GM12891 (cell line): ENCODE results near the gene NCF2. TPM values are rescaled to one million over a fixed set of nuclear protein-coding genes. Genes with fewer than 3 reads are reported as not detected.

Source experiments
- DNase-seq: peaks from one replicate; pipeline ENCODE4 v3.0.0; 2011; ENCODE audit warnings: low spot score; ENCODE audit not compliant: insufficient read length
- FAIRE-seq: peaks from 2 replicates; lab custom pipeline; 2011; peaks lifted over from hg19 to GRCh38; lab: Jason Lieb, UNC
- PAX5 ChIP-seq: IDR thresholded peaks from 2 replicates; pipeline ENCODE4 v1.6.1; 2011; ENCODE audit warnings: low read length, moderate library complexity, mild to moderate bottlenecking; ENCODE audit not compliant: insufficient read depth, severe bottlenecking
- POLR2A ChIP-seq: IDR thresholded peaks from 2 replicates; pipeline ENCODE4 v1.6.1; 2011; ENCODE audit warnings: low read depth, low read length, control low read depth
- POLR2AphosphoS5 ChIP-seq: IDR thresholded peaks from 2 replicates; pipeline ENCODE4 v1.6.1; 2011; ENCODE audit warnings: low read depth, low read length, control low read depth
- POU2F2 ChIP-seq: IDR thresholded peaks from 2 replicates; pipeline ENCODE4 v1.6.1; 2011; ENCODE audit warnings: low read depth, mild to moderate bottlenecking, control low read depth, low read length, moderate library complexity
- SPI1 ChIP-seq: IDR thresholded peaks from 2 replicates; pipeline ENCODE4 v1.6.1; 2011; ENCODE audit warnings: low read depth, low read length, control low read depth
- TAF1 ChIP-seq: IDR thresholded peaks from 2 replicates; pipeline ENCODE4 v1.6.1; 2011; ENCODE audit warnings: low read depth, low read length, control low read depth
- polyA plus RNA-seq: library from polyadenylated mRNA; unstranded; fragments of >200 nt; gene quantifications from one replicate; pipeline ENCODE4 v1.2.1, GENCODE V29; 2012; ENCODE audit warnings: low read depth, missing spikeins, inconsistent platforms; ENCODE audit not compliant: missing spikeins

The NCF2 gene
- polyA plus RNA-seq = 44.5 TPM

- FAIRE-seq = peak; percentile 95
- TF ChIP-seq SPI1 = peak; percentile 100
- peak; percentile 72; the same call in 1 of the 2 replicates for TF ChIP-seq TAF1
- peak; percentile 68; the same call in 1 of the 2 replicates for TF ChIP-seq POLR2AphosphoS5
- TF ChIP-seq POU2F2 = peak; percentile 93; the same call in 1 of the 2 replicates
- peak; percentile 52; the same call in 1 of the 2 replicates for TF ChIP-seq POLR2A
- TF ChIP-seq PAX5 = no peak
- peak; percentile 49 for DNase-seq
These were observed at the start of gene NCF2 for GRCh38 chr1:183590244-183591191. TSS of gene NCF2 (minus strand) at chr1:183590459. CDS start at chr1:183590329, 130 bp downstream.

- FAIRE-seq = no peak
- TF ChIP-seq TAF1 = no peak
- DNase-seq = no peak
These were observed 48.6 kb upstream of the NCF2 start for GRCh38 chr1:183638649-183639387.

- TF ChIP-seq SPI1 (no peak), POLR2A (no peak)
- FAIRE-seq (no peak), DNase-seq (no peak)
These were observed 46.5 kb upstream of the NCF2 start for GRCh38 chr1:183636783-183637182.

GRCh38 chr1:183636334-183636682 lies 46.0 kb upstream of the NCF2 start:
- TF ChIP-seq PAX5 (no peak), SPI1 (no peak)
- FAIRE-seq (no peak), DNase-seq (no peak)

GRCh38 chr1:183635606-183636333 lies 45.5 kb upstream of the NCF2 start, which contains the start of gene ARPC5:
TSS of gene ARPC5 (minus strand) at chr1:183635783. CDS start at chr1:183635659, 124 bp downstream.
- FAIRE-seq (peak; percentile 97), DNase-seq (peak; percentile 76)
- TF ChIP-seq POLR2AphosphoS5 (peak; percentile 96), PAX5 (no peak), SPI1 (peak; percentile 86), POLR2A (peak; percentile 93), TAF1 (peak; percentile 74), POU2F2 (0 out of 2 replicates have a peak, but pooled peaks have one; percentile 19)

- FAIRE-seq = no peak
- no peak for DNase-seq
- TF ChIP-seq POU2F2 (no peak), POLR2AphosphoS5 (no peak), TAF1 (no peak), SPI1 (no peak), PAX5 (no peak)
These were observed 44.9 kb upstream of the NCF2 start for GRCh38 chr1:183635099-183635605.

GRCh38 chr1:183634429-183635065 lies 44.3 kb upstream of the NCF2 start:
- DNase-seq (no peak), FAIRE-seq (no peak)
- TF ChIP-seq SPI1 (no peak), POLR2A (no peak; the same call in 1 of the 2 replicates), POU2F2 (0 out of 2 replicates have a peak, but pooled peaks have one; percentile 15)

- no peak for DNase-seq
- FAIRE-seq = peak; percentile 71
- TF ChIP-seq POLR2A (peak; percentile 77), PAX5 (no peak)
These were observed 43.6 kb upstream of the NCF2 start for GRCh38 chr1:183633676-183634343.

GRCh38 chr1:183632964-183633363 lies 42.7 kb upstream of the NCF2 start:
- no peak for TF ChIP-seq TAF1
- no peak for TF ChIP-seq POLR2AphosphoS5
- no peak for TF ChIP-seq SPI1
- TF ChIP-seq PAX5 = no peak
- TF ChIP-seq POLR2A = no peak
- DNase-seq (no peak), FAIRE-seq (no peak)
